KOPT-K1 (cell line): ENCODE results near the gene PCBP1.
"Not testable (repeated sequence)": the region's sequence is repeated elsewhere in the genome, so short reads cannot be mapped to it uniquely, and the experiment has no call there.

Experiments used
- H3K27ac ChIP-seq: fragments of 200-600 bp; sonication (generic); 2 replicates; pipeline ENCODE4 v1.5.1; 2016; ENCODE audit warnings: antibody characterized with exemption, mild to moderate bottlenecking, low read depth, low read length; ENCODE audit not compliant: poor library complexity, severe bottlenecking
- H3K36me3 ChIP-seq: fragments of 200-600 bp; sonication (generic); 2 replicates; pipeline ENCODE4 v1.5.1; 2017; ENCODE audit warnings: antibody characterized with exemption, mild to moderate bottlenecking, low read length, moderate library complexity; ENCODE audit not compliant: insufficient read depth
- H3K9me3 ChIP-seq: fragments of 200-600 bp; sonication (generic); 2 replicates; pipeline ENCODE4 v1.5.1; 2017; ENCODE audit warnings: antibody characterized with exemption, low read length, mild to moderate bottlenecking; ENCODE audit not compliant: insufficient read depth, poor library complexity, severe bottlenecking

The PCBP1 gene

GRCh38 chr2:70123051-70123828 is 36.0 kb downstream of the PCBP1 start:
- H3K9me3 ChIP-seq = no peaks in the 10 kb centered on the region
- H3K27ac ChIP-seq = peak overlapping the region; percentile 92
- H3K36me3 ChIP-seq = no peaks in the 10 kb centered on the region

GRCh38 chr2:70123829-70124116 is 36.5 kb downstream of the PCBP1 start:
- H3K36me3 ChIP-seq = no peaks in the 10 kb centered on the region
- no peaks in the 10 kb centered on the region for H3K9me3 ChIP-seq
- peak overlapping the region; percentile 92 for H3K27ac ChIP-seq

- peak overlapping the region; percentile 92 for H3K27ac ChIP-seq
- no peaks in the 10 kb centered on the region for H3K9me3 ChIP-seq
- H3K36me3 ChIP-seq = no peaks in the 10 kb centered on the region
Observed at GRCh38 chr2:70124983-70125480, 37.8 kb downstream of the PCBP1 start.

- H3K9me3 ChIP-seq = no peaks in the 10 kb centered on the region
- peak overlapping the region; percentile 92 for H3K27ac ChIP-seq
- no peaks in the 10 kb centered on the region for H3K36me3 ChIP-seq
Observed at GRCh38 chr2:70125498-70125898, 38.2 kb downstream of the PCBP1 start.

- peak overlapping the region; percentile 92 for H3K27ac ChIP-seq
- H3K9me3 ChIP-seq = no peaks in the 10 kb centered on the region
- H3K36me3 ChIP-seq = no peaks in the 10 kb centered on the region
Observed at GRCh38 chr2:70126413-70126812, 39.1 kb downstream of the PCBP1 start.

- Histone ChIP-seq H3K36me3 (no peaks in the 10 kb centered on the region), H3K9me3 (no peaks in the 10 kb centered on the region), H3K27ac (peak overlapping the region; percentile 92)
Observed at GRCh38 chr2:70128005-70128404, 40.7 kb downstream of the PCBP1 start.

- peak overlapping the region; percentile 92 for H3K27ac ChIP-seq
- not testable (repeated sequence) for H3K36me3 ChIP-seq, H3K9me3 ChIP-seq
Observed at GRCh38 chr2:70131344-70132143, 44.3 kb downstream of the PCBP1 start.

GRCh38 chr2:70132244-70133126 is 45.2 kb downstream of the PCBP1 start:
- Histone ChIP-seq H3K9me3 (no peaks in the 10 kb centered on the region), H3K27ac (peak overlapping the region; percentile 92), H3K36me3 (no peaks in the 10 kb centered on the region)

- Histone ChIP-seq H3K27ac (peak overlapping the region; percentile 92), H3K9me3 (no peaks in the 10 kb centered on the region), H3K36me3 (no peaks in the 10 kb centered on the region)
Observed at GRCh38 chr2:70133127-70133452, 45.8 kb downstream of the PCBP1 start.

GRCh38 chr2:70133491-70134322 is 46.4 kb downstream of the PCBP1 start:
- no peaks in the 10 kb centered on the region for H3K9me3 ChIP-seq
- H3K27ac ChIP-seq = peak overlapping the region; percentile 92
- no peaks in the 10 kb centered on the region for H3K36me3 ChIP-seq

- not testable (repeated sequence) for H3K9me3 ChIP-seq, H3K36me3 ChIP-seq
- peak overlapping the region; percentile 92 for H3K27ac ChIP-seq
Observed at GRCh38 chr2:70134323-70134983, 47.2 kb downstream of the PCBP1 start.
